Measurements from ENCODE around the gene ZFYVE9.

DNA sequence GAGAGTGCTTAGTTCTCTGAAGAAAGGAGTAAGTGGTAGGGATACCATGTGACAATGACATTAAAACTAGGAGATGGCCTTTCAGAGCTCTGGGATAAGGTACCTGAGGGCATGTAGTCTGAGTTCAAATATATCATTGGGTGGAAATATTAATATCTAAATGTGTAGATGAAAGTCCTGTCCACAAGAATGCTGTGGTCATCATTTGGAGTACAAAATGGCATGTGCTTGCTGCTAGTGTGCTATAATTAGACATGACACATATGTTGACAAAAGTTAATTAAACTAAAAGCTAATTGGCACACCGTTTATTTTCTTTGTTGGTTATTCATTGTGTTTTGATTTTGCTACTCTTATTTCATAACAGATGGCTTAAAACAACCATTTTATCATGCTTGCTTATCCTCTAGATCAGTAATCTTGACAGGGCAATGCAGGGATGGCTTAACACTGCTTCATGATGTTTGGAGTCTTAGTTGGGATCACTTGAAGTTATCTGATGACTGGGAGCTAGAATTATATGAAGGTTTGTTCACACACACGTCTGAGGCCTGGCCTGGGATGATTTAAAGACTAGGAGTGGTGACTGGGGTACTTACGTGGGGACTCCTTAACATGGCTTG lies 193.1 kb downstream of the ZFYVE9 start:
- TF ChIP-seq TAF1 (IDR thresholded peaks at IDR 0.05; ENCODE audit: borderline replicate concordance, low read depth, low read length) (no peak), POLR2A (IDR thresholded peaks at IDR 0.05; ENCODE audit: low read depth, low read length) (no peak), POLR2AphosphoS5 (IDR thresholded peaks at IDR 0.05; ENCODE audit: low read depth, low read length) (no peak)
